HG03354 (cell line): ENCODE results near the gene CD55.

ENCODE experiments used
- ATAC-seq: cut with Tn5 transposase; IDR thresholded peaks from one replicate; pipeline ENCODE4 v1.9.1; 2021; ENCODE audit warnings: mild to moderate bottlenecking; ENCODE audit not compliant: unreplicated experiment, poor library complexity, severe bottlenecking

Gene CD55

DNA sequence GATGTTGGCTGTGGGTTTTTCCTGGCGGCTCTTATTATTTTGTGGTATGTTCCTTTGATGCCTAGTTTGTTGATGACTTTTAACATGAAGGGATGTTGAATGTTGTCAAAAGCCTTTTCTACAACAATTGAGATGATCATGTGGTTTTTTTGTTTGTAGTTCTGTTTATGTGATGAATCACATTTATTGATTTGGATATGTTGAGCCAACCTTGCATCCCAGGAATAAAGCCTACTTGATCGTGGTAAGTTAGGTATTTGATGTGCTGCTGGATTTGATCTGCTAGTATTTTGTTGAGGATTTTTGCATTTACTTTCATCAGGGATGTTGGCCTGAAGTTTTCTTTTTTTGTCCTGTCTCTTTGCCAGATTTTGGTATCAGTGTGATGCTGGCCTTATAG lies 28.5 kb downstream of the CD55 start:
- ATAC-seq = no peak

DNA sequence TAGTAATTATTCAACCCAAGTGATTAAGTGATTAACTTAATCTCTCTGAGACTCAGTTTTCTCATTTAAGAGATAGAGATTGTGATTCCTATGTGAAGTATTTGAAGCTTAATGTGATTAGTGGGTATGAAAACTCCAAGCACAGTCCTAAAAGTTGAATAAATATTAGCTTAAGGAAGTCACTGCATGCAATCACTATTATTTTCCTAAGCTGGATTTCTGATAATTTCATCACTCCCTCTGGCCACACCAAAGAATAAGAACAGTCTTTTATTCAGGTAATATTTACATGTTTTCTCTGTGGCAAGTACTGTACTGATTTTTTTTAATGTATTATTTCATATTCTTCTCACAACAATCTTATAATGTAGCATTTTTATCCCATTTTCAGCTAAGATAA lies 31.1 kb downstream of the CD55 start:
- ATAC-seq = no peak

DNA sequence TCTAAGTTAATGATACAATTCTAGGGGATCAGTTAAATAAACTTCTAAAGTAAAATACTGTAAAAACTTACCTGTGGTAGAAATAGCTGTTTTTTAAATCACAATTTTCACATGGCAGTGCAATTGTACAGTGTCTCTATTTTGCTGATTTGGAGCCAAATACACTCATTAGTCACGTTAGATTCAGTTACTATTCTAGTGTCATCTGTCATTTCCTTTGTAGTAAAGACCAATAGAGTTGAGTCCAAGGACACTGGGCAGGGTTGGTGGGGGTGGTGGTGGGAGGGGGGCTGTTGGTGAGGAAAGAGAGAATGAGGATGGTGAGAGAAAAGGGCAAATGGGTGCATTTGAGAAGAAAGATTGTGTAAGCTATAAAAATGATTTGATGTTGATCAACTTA lies 33.6 kb downstream of the CD55 start:
- ATAC-seq = no peak

DNA sequence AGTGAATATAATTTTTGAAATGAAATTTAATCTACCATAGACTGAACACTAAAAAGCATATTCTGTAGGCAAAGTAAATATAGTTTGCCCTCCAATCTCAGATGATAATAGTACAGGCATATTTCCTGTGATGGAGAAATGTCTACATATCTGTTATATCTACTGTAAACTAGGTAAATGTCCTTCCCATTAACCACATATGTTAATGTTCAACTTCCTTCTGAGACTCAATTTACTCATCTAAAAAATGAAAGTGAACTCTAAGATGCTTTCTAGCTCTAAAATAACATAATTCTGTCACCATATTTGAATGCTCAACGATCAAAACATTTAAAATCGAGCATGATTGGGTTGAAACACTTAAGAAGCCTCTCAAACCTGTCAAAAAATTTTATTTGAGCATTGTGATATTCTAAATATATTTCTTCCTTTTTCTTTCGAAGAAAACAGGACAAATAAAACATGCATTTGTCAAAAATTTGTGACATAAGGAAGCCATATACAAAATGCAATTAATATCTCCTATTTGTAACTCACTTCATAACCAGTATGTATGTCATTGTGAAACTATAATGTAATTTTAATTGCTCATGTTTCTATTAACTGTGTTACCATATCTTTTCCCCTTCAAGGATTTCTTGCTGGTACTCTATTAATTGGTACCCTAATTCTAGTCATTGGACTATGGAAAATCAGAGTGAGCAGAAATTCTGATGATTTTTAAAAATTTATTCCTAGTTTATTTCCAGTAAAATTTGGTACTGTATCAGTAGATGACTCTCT lies 34.2 kb downstream of the CD55 start:
- ATAC-seq = peak; percentile 59

DNA sequence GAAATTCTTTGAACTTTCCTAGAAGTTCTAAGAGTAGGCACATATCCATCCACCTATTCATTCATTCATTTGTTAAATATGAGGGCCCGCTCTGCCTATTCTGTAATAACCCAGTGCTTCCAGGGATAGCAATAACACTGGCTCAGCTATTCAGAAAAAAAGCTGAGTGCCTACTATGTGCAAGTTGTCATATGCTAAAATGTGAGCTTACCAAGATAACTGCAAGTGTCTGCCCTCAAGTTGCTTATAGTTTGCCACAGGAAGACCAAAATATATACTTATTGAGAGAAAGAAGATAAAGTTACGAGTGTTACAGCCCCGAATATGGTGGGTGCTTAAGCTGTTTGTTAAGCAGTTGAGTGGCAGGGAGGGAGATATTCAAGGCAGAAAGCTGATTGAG lies 39.6 kb downstream of the CD55 start:
- ATAC-seq = no peak

DNA sequence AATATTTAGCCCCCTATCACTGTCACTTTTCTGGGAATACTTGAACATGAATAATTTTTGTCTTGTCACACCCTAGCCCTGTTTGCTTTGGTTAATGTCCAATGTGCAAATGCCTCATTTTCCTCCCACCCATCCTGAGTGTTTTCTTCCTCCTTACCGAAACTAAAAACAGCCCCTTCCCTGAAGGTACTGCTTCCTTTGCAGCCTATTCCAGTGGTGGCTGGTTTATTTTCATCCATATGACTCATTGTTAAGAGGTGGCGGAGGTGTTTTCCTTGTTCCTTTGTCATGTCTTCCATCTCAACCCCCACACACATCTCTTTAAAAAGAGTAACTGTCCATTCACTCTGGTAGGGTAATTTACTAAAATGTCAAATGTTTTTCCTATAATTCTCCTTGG lies 40.4 kb downstream of the CD55 start:
- no peak for ATAC-seq

DNA sequence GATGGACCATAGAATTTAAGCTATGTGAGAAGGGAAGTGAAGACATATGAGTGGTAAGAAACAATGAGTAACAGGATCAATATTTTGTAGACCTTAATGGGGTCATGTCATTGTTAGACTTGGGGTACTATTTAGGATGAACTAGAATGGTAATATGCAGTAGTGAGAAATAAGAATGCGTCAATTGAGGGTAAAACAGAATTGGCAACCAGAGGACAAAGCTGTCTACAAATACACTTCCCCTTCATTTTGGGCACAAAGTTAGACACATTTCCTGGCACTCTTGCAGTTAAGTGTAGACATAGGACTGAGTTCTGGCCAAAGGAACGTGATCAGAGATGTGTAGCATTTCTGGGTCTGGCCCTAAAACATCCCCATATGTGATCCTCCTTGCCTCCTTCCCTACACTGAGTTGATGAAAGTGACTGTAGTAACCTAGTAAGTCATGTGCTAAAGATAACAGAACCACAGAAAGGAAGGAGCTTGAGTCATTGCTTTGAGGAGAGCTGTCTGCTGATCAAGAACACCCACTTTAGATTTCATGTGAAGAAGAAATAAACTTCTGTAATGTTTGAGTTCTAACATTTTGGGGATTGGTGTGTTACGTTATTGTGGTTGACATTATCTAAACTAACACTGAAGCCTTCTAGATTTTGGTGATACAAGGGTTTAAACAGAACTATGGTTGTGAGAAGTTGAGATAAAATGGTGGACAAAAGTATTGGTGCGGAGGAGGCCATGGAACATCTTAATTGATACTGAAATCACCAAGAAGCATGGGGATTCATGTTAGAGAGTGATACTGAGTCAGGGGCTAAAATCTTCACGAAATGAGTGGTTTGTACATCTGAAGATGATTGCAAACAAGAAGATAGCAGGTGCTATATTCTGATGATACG lies 41.7 kb downstream of the CD55 start:
- no peak for ATAC-seq

DNA sequence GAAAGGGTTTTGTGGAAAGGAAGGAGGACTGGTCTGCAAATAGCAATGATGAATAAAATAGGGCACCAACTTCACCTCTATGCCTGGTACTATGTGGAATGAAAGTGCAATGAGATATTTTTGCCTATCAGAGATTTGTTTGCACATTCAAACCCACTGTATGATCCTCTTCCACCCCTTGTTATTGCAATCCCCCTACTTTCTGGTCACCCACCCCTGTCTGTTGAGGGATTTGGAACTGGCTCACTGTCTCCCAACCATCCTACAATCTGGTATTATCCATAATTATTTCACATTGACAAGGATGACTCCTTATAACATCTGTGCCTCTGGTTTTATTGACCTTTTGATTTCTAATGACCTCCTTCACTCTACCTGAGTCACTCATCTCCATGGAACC lies 42.4 kb downstream of the CD55 start:
- no peak for ATAC-seq

DNA sequence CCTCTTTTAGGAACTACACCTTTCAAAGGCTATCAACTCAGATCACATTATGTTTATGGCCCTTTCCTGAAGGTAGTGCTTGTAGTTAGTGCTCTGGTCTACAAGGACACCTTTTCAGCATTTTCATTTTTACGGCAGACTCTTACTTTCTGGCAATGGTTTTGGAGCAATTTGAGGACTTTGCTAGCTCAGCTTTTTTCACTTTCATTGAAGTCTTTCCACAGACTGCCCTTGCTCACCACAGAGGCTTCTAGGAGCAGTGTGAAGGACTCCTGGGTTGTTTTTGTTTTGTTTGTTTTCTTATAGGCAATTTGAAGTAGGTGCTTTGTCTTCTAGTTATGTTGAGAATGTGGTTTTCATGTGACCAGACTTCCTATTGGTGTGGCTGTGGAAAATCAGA lies 43.1 kb downstream of the CD55 start:
- no peak for ATAC-seq

DNA sequence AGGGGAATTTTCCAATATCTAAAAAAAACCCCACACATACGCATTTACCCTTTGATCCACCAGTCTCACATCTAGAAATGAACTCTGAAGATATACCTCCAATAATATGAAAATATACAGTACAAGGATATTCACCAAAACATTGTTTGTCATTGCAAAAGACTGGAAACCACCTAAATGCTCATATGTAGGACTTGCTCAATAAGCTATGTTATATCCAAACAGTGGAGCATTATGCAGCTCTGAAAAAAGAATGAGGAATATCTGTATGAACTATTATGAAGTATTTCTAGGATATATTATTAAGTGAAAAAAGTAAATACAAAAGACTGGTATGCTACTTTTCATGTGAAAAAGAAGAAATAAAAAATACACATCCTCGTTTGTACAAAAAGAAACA lies 43.6 kb downstream of the CD55 start:
- ATAC-seq = no peak

DNA sequence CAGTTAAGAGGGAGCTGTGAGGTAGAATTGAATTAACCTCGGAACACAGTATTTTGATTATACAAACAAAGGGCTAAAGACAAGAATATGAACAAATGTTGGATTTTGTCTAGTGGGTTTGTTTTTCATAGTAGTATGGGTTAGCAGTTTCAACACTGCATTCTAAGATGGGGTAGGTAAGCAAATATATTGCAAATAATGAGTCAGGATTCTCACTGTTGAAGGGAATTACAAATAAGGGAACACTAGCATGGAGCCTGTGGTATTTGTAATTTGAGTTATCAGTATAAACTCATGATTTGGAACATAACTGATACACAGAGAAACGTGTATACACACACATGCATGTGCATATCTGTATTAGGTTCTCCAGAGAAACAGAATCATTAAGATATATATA lies 44.5 kb downstream of the CD55 start:
- no peak for ATAC-seq

DNA sequence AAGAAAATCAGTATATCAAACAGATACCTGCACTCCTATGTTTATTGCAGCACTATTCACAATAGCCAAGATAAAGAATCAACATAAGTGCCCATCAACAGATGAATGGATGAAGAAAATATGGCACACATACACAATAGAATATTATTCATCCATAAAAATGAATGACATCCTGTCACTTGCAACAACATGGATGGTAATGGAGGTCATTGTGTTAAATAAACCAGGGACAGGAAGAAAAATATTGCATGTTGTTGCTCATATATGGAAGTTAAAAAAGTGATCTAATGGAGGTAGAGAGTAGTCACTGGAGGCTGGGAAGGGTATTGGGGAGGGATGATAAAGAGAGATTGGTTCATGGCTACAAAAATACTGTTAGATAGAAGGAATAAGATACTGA lies 67.2 kb downstream of the CD55 start:
- no peak for ATAC-seq

DNA sequence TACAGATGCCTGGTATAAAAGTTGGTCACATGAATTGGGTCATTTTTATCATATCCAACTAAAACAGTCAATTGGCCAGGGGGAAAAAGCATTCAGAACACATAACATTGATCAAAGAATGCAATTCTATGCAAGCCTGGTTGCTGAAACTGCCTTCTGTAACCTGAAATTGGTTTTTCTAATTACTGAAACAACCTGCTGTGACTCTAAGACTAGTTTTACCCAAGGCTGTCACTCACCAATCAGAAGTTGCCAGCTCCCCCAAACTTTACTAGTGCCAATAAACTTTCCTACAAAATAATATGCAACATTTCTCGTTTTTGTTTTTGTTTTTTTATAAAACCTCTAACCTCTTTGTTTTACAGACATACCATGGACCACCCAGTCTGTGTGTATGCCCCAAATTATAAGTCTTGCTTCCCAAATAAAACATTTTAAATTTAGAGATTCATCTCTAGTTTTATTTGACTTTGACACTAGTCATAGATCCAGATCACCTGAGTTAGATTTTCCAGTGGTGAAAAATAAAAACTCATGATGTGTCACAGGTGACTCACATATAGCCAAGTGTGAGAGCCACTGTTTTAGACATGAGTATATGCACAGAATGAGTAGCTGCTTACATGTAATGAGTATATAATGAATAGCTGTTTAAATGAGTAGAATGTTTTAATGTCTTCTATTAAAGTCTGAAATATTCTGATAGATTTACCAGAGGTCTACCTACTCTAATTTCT lies 68.4 kb downstream of the CD55 start:
- ATAC-seq = no peak

DNA sequence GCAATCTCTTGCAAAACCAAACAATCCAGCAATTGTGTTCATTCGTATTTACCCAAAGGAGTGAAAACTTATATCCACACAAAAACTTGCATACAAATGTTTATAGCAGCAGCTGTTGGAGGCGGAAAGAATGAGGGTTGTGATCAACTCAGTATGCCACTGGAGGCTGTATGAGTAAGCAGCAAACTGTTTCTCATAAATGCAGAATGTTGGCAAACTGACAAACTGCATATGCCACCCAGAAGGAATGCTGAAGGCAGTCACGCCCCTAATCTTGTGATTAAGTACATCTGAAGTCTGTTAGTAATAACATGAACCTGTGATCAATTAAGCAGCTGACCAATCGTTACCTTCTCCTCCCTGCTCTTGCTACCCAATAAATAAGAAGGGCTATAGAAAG lies 72.1 kb downstream of the CD55 start:
- no peak for ATAC-seq

DNA sequence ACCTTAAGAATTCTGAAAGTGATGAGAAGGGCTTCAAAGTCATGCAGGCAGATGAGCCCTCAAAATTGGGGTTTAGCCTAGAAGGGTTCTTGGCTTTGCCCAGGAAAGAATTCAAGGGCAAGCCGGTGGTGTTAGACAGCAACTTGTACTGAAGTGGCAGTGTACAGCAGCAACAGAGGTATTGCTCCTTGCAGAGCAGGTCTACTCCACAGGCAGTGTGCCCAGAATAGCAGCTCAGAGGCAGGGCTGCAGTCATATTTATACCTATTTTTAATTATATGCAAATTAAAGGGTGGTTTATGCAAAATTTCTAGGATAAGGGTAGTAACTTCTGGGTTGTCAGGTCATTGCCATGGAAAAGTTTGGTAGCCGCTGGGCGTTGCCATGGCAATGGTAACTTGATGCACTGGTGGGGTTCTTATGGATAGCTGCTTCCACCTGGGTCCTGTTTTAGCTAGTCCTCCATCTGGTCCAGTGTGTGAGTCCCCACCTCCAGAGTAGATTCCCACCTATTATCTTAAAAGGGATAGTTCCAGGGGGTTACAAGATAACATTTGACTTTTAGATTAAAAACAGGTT lies 74.8 kb downstream of the CD55 start:
- ATAC-seq = no peak

DNA sequence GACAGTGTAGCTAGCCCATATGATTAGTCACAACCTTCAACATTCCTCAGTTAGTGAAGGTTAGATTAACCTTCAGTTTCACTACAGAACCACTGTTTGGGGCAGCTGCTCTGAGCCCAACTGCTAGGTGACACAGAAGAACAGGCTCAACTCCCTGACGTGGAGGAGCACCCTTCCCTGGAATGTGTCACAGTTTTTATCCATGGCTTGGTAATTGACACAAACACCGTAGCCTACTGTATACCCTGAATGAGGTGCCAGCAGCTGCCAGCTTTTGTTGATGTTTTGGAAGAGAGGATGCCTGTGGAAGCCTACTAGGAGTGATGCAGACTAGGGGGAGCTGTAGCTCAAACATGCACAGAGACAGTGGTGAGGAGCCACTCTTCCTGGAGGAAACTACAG lies 76.0 kb downstream of the CD55 start:
- no peak for ATAC-seq

DNA sequence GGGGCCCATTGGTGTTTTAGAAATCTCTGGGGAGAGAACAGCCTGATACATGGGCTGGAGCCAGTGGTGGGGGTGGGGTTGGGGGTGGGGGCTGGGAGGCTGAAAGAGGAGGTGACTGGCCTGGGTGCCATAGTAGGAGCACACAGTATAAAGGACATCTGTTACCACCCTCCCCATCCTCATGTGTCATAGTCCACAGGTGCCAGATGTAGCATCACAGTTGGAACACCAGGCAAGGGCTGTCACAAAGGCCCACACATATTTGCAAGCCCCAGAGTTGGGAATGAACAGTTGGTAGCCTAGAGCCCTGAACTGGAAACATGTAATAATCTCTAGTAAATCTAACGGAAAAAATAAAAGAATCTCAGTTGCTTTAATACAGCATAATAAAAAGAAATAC lies 77.5 kb downstream of the CD55 start:
- ATAC-seq = no peak

DNA sequence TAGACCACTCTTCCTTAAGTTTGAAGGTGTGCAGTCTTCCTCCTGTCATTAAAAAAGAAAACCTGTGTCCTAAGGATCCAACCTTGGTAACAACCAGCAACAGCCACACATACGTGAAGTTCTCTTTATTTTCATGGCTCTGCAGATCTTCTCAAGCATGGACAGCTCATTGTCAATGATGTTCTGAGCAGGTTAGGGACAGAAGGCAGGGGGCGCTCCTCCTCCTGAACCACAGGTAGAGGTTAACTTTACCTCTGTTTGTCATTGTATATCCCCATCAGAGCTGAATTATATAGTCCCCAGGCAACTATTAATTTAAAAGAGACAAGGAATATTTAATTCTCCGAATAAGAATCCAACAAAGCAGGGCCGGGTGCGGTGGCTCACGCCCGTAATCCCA lies 80.1 kb downstream of the CD55 start:
- ATAC-seq = no peak

DNA sequence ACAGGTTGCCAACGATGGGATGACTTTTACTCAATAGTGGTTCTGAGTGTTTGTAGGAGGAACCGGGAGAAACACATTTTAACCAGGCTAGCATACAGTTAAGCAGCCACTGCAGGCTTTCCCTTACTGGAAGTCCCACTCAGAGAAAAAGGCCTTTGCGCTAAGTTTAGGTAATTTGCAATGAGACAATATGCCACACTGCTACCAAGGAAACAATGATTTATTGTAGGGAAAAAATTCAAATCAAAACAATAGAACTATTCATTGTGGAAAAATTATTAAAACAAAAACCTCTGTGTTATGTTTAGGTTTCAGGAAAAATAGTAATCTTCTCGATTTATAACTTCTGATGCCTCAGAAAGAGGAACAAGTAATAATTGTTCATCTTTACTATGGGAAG lies 81.3 kb downstream of the CD55 start:
- no peak for ATAC-seq

DNA sequence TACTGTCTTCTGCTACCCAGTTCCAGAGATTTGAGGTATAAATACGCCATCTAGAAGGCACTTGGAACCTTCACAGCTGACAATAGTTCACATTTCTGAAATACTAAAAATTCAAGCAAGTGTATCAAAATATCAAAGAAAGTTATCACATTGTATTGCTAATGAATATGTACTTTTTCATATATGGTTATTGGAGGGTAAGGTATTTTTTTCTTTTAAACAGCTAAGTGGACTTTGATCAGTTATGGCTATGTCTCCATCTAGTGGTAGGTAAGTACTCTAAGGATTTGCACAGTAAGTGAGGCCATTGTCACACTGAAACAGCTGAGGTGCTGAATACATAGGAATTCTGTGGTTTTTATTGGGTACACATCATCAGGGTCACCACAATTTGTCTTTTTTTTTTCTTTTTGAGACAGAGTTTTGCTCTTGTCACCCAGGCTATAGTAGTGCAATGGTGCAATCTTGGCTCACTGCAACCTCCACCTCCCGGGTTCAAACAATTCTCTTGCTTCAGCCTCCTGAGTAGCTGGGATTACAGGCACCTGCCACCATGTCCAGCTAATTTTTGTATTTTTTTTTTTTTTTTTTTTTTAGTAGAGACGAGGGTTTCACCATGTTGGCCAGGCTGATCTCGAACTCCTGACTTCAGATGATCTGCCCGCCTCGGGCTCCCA lies 83.5 kb downstream of the CD55 start:
- ATAC-seq = peak; percentile 68
